K562 (cell line): ENCODE data around the gene EFHC2.

Source experiments
- CHD7 ChIP-seq: fragments of 200-600 bp; sonication (generic); IDR thresholded peaks from one replicate; pipeline ENCODE4 v1.6.1; 2012; ENCODE audit warnings: mild to moderate bottlenecking, low read depth, low read length, inconsistent platforms
- EP300 ChIP-seq: IDR thresholded peaks from 2 replicates; pipeline ENCODE4 v1.6.1; 2012; ENCODE audit warnings: low read length, improper control_type of control experiment
- MAFG ChIP-seq: fragments of 450-650 bp; conservative IDR thresholded peaks from 2 replicates; pipeline ENCODE4 v1.6.1; 2016; ENCODE audit warnings: missing genetic modification characterization, missing compliant biosample characterization
- MTA1 ChIP-seq: fragments of 450-650 bp; IDR thresholded peaks from 2 replicates; pipeline ENCODE4 v1.6.1; 2017; ENCODE audit warnings: borderline replicate concordance
- POLR2A ChIP-seq: fragments of 450-650 bp; conservative IDR thresholded peaks from 2 replicates; pipeline ENCODE4 v1.6.1; 2016
- TCF7L2 ChIP-seq: fragments of 150-350 bp; IDR thresholded peaks from 2 replicates; pipeline ENCODE4 v1.6.1; 2016; ENCODE audit warnings: low read depth, mild to moderate bottlenecking, low read length, moderate library complexity
- ZNF274 ChIP-seq: IDR thresholded peaks from 2 replicates; pipeline ENCODE4 v1.6.1; 2011; ENCODE audit warnings: low read depth, mild to moderate bottlenecking, low read length, moderate library complexity, borderline replicate concordance
- TF ChIP-seq, protein P1 (sequence below): fragments of 450-650 bp; IDR thresholded peaks from 2 replicates; pipeline ENCODE4 v1.6.1; 2016; ENCODE audit warnings: missing biosample characterization, missing genetic modification characterization

- TF ChIP-seq ZNF274: no peak
- TF ChIP-seq TCF7L2: no peak
- TF ChIP-seq, protein P1, sequence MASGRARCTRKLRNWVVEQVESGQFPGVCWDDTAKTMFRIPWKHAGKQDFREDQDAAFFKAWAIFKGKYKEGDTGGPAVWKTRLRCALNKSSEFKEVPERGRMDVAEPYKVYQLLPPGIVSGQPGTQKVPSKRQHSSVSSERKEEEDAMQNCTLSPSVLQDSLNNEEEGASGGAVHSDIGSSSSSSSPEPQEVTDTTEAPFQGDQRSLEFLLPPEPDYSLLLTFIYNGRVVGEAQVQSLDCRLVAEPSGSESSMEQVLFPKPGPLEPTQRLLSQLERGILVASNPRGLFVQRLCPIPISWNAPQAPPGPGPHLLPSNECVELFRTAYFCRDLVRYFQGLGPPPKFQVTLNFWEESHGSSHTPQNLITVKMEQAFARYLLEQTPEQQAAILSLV (tag): 0 out of 2 replicates have a peak, but pooled peaks have one; percentile 33
- TF ChIP-seq MAFG (tag): no peak
- no peak for TF ChIP-seq EP300
- TF ChIP-seq MTA1: no peak
- no peak for TF ChIP-seq CHD7
- TF ChIP-seq POLR2A: no peak
Observed at GRCh38 chrX:44143061-44143602, 200.3 kb downstream of the EFHC2 start.
